Parathyroid adenoma (tissue), 2 donors: Measurements from ENCODE around the gene SCYGR6.
"Not testable (repeated sequence)": the region's sequence is repeated elsewhere in the genome, so short reads cannot be mapped to it uniquely, and the experiment has no call there.

Source experiments
- H2AFZ ChIP-seq: fragments of 300-600 bp; sonication (generic); one replicate; pipeline ENCODE4 v1.7.0; 2017; ENCODE audit warnings: antibody characterized with exemption, mild to moderate bottlenecking
- H3K27ac ChIP-seq: fragments of 300-600 bp; sonication (generic); one replicate; pipeline ENCODE4 v1.7.0; 2017
- H3K27me3 ChIP-seq: fragments of 300-600 bp; sonication (generic); one replicate; pipeline ENCODE4 v1.7.0; 2017; ENCODE audit warnings: low read length; ENCODE audit not compliant: control insufficient read depth, insufficient read depth
- H3K36me3 ChIP-seq: fragments of 300-600 bp; sonication (generic); one replicate; pipeline ENCODE4 v1.7.0; 2017; ENCODE audit warnings: low read length; ENCODE audit not compliant: control insufficient read depth, insufficient read depth
- H3K4me1 ChIP-seq: fragments of 300-600 bp; sonication (generic); one replicate; pipeline ENCODE4 v1.7.0; 2017; ENCODE audit warnings: control low read depth
- H3K4me2 ChIP-seq: fragments of 300-600 bp; sonication (generic); one replicate; pipeline ENCODE4 v1.7.0; 2017; ENCODE audit warnings: low read length
- H3K4me3 ChIP-seq: fragments of 300-600 bp; sonication (generic); one replicate; pipeline ENCODE4 v1.7.0; 2017; ENCODE audit warnings: low read depth, low read length
- H3K79me2 ChIP-seq: fragments of 300-600 bp; sonication (generic); one replicate; pipeline ENCODE4 v1.7.0; 2017; ENCODE audit warnings: control low read depth
- H3K9ac ChIP-seq: fragments of 300-600 bp; sonication (generic); one replicate; pipeline ENCODE4 v1.7.0; 2017; ENCODE audit warnings: mild to moderate bottlenecking
- H3K9me3 ChIP-seq: fragments of 300-600 bp; sonication (generic); one replicate; pipeline ENCODE4 v1.7.0; 2017; ENCODE audit warnings: low read length; ENCODE audit not compliant: control insufficient read depth
- CTCF ChIP-seq: fragments of 300-600 bp; sonication (generic); IDR thresholded peaks from one replicate; pipeline ENCODE4 v1.7.0; 2017; ENCODE audit warnings: antibody characterized with exemption, mild to moderate bottlenecking
- donor health status: primary hyperparathyroidism.

Gene SCYGR6

GRCh38 chr2:227759411-227760118, 35.0 kb upstream of the SCYGR6 start:
- Histone ChIP-seq H3K27ac (no peak overlapping the region), H3K36me3 (no peaks in the 10 kb centered on the region), H3K4me3 (no peak overlapping the region), H3K4me2 (no peak overlapping the region), H3K4me1 (no peaks in the 10 kb centered on the region), H3K9me3 (no peaks in the 10 kb centered on the region), H3K9ac (no peak overlapping the region), H2AFZ (no peak overlapping the region), H3K27me3 (no peaks in the 10 kb centered on the region), H3K79me2 (no peaks in the 10 kb centered on the region)
- TF ChIP-seq CTCF = no peak

GRCh38 chr2:227756261-227756660, 31.7 kb upstream of the SCYGR6 start:
- H3K36me3 ChIP-seq, H3K9ac ChIP-seq, H3K79me2 ChIP-seq, H3K27ac ChIP-seq, H3K4me1 ChIP-seq, H3K9me3 ChIP-seq, H2AFZ ChIP-seq, H3K27me3 ChIP-seq, H3K4me2 ChIP-seq, H3K4me3 ChIP-seq: not testable (repeated sequence)

GRCh38 chr2:227748079-227748478, 23.5 kb upstream of the SCYGR6 start:
- H3K4me1 ChIP-seq = no peaks in the 10 kb centered on the region
- no peak for TF ChIP-seq CTCF
- no peaks in the 10 kb centered on the region for H3K79me2 ChIP-seq
- H3K9me3 ChIP-seq = no peaks in the 10 kb centered on the region
- H3K4me2 ChIP-seq = no peak overlapping the region
- no peaks in the 10 kb centered on the region for H3K36me3 ChIP-seq
- H3K27ac ChIP-seq = no peak overlapping the region
- no peak overlapping the region for H3K4me3 ChIP-seq
- H3K9ac ChIP-seq = no peak overlapping the region
- no peaks in the 10 kb centered on the region for H3K27me3 ChIP-seq
- no peak overlapping the region for H2AFZ ChIP-seq

DNA sequence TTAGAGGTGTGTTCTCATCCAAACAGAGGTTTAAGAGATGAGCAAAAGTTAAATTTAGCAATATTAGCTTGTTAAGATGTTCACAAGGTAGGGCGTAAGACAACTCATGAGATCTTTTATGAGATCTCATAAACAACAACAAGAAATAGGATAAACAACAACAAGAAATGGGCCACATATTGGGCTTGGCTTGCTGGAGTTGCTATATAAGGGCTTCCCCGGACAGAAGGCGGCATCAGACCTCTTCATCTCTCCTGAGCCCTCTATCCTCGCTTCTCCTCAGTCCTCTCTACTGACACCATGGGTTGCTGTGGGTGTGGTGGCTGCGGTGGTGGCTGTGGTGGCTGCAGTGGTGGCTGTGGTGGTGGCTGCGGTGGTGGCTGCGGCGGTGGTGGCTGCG, 21.0 kb upstream of the SCYGR6 start, which contains the start of gene SCYGR8:
SCYGR8 (plus strand) TSS at position 301 of the 400 bp plus-strand sequence; CDS start at position 301, 0 bp downstream.
- no peak for TF ChIP-seq CTCF
- no peaks in the 10 kb centered on the region for H3K27me3 ChIP-seq
- H3K9ac ChIP-seq = no peak within 1 kb of the TSS
- no peaks in the 10 kb centered on the region for H3K36me3 ChIP-seq
- H3K27ac ChIP-seq = no peak within 1 kb of the TSS
- no peak within 1 kb of the TSS for H3K4me2 ChIP-seq
- no peak within 1 kb of the TSS for H2AFZ ChIP-seq
- no peaks in the 10 kb centered on the region for H3K79me2 ChIP-seq
- H3K4me3 ChIP-seq = no peak within 1 kb of the TSS
- H3K9me3 ChIP-seq = no peaks in the 10 kb centered on the region
- H3K4me1 ChIP-seq = no peaks in the 10 kb centered on the region

DNA sequence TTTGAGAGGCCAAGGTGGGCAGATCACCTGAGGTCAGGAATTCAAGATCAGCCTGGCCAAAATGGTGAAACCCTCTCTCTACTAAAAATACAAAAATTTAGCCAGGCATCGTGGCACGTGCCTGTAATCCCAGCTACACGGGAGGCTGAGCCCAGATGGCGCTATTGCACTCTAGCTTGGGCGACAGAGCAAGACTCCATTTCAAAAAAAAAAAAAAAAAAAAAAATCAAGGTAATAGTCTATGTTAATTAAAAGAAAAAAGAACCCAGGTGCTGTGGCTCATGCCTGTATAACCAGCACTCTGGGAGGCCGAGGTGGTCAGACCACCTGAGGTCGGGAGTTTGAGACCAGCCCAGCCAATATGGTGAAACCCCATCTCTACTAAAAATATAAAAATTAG, 16.1 kb upstream of the SCYGR6 start:
- H3K9ac ChIP-seq, H3K9me3 ChIP-seq, H3K4me3 ChIP-seq, H2AFZ ChIP-seq, H3K4me1 ChIP-seq, H3K79me2 ChIP-seq, H3K27me3 ChIP-seq, H3K36me3 ChIP-seq, H3K27ac ChIP-seq, H3K4me2 ChIP-seq: not testable (repeated sequence)

GRCh38 chr2:227739351-227739750, 14.8 kb upstream of the SCYGR6 start:
- Histone ChIP-seq H3K4me1 (no peaks in the 10 kb centered on the region), H3K4me3 (no peak overlapping the region), H3K27me3 (no peaks in the 10 kb centered on the region), H3K4me2 (no peak overlapping the region), H3K36me3 (no peaks in the 10 kb centered on the region), H3K79me2 (no peaks in the 10 kb centered on the region), H3K27ac (no peak overlapping the region), H3K9me3 (no peaks in the 10 kb centered on the region), H2AFZ (no peak overlapping the region), H3K9ac (no peak overlapping the region)
- TF ChIP-seq CTCF = no peak
